NOMO-1 treated with dmso at 0.1 percent for 144 hours (cell line): ENCODE results near the gene CSNK1G1.

Source experiments
- DNase-seq: peaks from one replicate; lab custom pipeline; 2025; ENCODE audit not compliant: unreplicated experiment; lab: John Stamatoyannopoulos, UW

The CSNK1G1 gene

DNA sequence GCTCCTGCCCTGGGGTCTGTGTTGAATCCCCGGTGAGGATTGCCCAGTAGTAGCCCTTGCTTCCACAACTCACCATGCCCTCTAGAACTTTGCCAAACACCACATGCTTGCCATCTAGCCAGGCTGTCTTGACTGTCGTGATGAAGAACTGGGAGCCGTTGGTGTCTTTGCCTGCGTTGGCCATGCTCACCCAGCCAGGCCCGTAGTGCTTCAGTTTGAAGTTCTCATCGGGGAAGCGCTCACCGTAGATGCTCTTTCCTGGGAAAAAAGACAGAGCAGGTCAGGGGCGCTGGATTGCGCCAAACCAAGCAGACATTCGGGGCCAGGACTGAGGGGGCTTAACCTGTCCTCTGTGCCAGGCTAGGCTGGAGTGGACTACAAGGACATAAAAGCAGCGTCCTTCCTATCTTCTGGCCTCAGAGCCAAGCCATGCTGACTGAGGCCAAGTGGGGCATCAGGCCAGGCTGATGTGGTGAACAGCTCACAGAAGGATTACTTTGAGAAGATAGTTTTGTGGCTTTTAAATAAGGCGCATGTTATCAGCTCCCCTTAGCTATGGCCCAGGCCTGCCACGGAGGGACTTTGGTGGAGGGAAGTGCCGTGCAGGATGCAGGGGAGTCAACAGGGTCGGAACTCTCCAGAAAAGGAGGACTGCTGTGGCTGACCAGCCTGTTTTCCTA is 199.2 kb downstream of the CSNK1G1 start:
- no peak for DNase-seq

DNA sequence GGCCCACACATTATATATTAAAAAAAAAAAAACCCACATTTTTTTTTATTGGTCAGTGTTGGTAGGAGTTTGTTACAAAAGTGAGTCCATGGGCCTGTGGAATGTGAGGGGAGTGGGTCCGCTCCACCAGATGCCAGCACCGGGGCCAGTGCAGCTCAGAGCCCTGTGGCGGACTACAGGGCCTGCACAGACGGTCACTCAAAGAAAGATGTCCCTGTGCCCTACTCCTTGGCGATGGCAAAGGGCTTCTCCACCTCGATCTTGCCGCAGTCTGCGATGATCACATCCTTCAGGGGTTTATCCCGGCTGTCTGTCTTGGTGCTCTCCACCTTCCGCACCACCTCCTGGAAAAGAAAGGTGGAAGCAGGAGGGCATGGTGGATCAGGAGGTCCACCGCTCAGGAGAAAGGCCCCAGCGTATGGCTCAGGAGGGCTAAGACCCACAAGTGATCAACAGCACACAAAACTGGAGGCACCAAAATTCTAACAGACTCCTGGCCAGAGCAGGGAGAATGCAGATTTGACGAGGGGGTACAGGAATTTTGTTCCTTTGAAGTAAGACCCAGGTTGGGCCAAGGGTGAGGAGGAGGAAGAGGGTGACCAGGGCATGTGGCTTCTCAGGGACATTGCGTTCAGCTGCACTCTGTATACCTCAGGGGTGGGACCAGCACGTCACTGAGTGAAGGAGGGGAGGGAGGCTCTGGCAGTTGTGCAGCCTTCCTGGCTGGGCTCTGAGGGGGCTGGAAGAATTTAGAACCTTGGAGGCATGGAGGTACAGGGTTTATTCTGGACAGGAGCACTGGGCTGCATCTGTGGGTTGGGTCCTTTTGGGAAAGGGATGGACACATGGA is 199.9 kb downstream of the CSNK1G1 start:
- DNase-seq, result no peak

DNA sequence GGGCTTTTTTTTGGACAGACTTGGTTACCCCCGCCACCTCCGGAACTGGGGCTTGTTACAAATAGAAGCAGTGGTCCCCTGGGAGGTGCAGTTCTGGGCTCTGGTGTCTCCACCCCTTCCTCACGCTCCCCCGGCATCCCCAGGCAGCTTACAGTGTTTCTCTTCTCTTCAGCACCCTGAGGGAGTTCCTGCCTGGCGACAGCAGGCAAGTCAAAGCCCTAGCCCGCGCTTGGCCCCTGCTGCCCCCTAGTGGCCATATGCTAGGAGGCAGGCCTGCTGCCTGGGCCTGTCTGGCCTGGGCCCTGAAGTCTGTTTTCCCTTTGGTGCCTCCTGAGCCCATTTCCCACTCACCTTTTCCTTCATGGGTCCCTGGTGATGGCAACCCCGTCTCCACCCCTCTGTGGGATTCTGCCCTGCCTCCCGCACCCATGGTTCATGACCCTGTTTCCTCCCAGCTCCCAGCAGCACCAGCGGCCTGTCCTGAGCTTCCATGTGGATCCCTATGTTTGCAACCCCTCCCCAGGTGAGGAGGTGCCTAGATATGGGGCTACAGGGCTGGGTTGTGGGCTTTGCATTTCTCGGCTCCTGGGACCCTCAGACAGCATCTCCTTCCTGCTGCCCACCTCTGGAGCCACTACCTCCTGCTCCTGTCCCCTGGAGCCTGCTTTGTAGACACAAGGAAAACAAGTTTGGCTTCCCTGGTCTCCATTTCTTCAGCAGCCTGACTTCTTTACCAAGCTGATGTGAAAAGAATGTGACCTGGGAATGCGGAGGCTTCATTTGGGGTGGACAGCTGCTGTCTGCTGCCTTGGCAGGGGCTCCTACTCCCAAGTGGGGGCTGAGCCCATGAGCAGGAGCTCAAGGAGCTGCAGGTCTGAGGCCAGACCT is 202.2 kb downstream of the CSNK1G1 start:
- peak; percentile 70 for DNase-seq

DNA sequence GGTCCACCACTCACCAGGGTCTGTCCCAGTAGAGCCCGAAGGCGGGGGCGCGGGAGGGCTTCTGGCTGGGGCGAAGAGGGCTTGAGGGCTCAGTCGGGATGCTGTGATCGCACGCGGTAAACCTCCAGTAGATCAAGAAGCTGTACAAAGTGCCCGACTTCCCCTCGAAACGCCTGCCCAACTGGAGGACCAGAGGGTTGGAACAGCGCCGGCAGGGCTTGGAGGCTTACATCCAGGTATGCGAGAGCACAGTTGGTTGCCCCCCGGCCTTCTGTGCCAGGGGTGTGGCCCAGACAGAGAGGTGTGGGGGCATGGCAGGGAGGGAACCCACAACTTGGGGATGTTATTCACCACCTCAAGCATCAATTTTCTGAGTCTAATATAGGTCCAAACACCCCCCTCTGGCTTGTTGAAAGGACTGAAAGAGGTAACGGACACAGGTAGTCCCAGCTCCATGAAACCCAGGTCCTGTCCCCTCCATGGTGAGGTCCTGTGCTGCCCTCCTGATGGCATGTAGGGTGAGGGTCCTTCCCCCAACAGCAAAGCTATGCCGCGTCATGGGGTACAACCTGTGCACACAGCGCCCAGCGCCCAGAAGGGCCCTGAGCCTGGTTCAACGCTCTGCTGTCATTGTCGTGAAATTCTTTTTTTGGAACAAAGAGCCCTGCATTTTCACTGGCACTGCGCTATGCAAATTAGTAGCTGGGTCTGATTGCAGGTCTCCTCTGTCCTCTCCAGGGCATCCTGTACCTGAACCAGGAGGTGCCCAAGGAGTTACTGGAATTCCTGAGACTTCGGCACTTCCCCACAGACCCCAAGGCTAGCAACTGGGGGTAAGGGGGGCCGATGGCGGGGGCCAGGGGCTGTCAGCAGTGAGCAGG is 203.2 kb downstream of the CSNK1G1 start:
- no peak for DNase-seq

DNA sequence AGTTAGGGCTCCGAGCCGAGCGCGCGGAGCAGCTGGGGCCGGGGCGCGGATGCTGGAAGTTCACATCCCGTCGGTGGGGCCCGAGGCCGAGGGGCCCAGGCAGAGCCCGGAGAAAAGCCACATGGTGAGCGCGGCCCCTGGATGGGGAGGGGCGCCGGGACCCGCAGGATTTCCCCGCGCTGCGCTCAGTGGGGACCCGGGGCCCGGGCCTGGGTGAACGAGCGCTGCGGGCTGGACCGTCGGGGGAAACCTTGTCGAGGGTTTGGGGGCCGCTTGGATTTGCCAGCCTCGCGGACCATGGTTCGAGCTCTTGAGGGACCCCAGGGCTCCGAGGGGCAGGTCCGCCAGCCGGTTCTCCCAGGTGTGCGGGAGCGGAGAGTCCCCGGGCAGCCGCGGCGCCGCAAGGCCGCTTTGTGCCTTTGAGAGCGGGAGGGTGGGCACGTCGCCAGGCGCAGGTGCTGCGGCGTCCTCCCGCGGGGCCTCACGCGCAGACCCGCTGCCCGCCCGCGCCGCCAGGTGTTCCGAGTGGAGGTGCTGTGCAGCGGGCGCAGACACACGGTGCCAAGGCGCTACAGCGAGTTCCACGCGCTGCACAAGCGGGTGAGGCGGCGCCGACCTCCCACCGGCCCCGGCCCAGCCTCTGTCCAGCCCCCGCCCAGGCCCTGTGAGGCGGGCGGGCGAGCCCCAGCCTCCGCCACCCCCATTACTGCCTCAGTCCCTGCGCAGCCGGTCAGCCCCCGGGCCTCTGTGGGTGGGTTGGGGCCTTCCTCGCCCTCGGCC is 204.1 kb downstream of the CSNK1G1 start, which contains the start of gene SNX22:
TSS of gene SNX22 (plus strand) at position 5 of the 780 bp plus-strand sequence. CDS start at position 50, 45 bp downstream.
- no peak for DNase-seq

DNA sequence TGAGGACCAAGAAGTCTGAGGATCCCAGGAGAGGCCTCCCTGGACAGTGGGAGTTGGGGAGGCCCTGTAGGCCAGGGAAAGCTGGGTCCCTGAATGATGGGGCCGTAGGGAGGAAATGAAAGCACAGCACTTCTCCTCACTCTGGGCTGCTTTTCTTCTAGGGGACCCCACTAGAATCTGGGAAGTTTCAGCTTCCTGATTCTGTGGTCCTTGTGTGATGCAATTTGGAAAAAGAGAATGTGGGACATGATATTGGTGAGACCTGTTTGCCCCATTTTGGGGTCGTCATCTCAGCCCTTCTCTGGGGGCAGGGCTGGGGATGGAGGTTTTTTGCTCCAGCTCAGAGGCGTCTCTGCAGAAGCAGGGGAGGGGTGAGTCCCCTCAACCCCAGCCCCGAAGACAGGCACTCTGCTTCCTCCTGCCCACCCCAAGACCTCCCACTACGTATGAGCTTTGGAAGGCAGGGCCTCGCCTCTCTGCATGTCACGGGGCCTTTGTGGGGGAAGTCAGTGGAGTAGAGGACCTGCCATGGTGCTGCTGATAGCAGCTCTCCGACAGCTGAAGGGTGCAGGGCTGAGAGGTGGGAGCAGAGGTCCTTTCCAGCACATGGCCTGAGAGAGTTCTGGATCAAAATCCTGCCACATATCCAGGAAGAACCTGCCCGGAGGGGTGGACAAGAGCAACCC is 205.9 kb downstream of the CSNK1G1 start:
- DNase-seq, result no peak

DNA sequence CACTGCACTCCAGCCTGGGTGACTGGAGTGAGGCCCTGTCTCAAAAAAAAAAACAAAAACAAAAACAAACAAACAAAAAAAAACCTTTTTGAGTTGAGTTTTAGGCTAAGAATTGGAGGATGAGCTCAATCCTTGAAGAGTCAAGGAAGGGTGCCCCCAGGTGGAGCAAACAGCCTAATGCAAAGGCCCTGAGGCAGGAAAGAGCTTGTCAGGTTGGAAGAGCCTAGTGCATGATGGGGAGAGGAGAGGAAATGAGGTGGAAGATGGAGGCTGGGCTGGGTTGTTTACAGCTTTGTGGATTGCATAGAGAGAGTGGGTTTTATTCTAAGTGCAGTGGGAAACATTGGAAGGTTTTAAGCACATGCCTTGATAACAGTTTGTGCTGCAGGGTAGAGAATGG is 206.5 kb downstream of the CSNK1G1 start:
- no peak for DNase-seq

DNA sequence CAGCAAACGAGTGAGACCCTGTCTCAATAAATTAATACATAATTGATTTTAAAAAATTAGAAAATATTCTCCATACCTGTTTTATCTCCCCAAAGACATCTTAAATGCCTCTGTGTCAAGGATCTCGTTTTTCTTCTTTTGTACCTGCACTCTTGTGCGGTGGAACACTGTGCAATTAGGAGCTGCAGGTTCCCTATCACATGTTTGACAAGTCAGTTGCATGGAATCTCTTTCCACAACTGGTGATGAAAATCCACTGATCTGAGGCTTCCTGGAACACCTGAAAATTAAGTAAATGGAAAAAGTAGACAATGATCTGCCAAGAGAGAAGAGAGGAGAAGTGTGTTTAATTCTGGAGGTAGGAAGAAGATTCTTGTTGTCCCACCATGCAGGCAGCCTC is 207.4 kb downstream of the CSNK1G1 start:
- no peak for DNase-seq

DNA sequence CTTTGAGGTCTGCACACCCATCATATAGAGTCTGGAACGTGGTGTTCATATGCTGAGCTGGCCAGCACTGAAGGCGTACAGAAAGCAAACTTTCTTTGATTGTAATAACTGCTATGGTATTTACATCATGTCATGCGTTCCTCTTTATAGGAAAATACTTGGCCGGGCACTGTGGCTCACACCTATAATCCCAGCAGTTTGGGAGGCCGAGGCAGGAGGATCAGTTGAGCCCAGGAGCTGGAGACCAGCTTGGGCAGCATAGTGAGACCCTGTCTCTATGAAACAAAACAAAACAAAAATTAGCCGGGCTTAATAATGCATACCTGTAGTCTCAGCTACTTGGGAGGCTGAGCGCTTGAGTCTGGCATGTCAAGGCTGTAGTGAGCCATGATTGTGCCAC is 207.8 kb downstream of the CSNK1G1 start:
- DNase-seq, result no peak

DNA sequence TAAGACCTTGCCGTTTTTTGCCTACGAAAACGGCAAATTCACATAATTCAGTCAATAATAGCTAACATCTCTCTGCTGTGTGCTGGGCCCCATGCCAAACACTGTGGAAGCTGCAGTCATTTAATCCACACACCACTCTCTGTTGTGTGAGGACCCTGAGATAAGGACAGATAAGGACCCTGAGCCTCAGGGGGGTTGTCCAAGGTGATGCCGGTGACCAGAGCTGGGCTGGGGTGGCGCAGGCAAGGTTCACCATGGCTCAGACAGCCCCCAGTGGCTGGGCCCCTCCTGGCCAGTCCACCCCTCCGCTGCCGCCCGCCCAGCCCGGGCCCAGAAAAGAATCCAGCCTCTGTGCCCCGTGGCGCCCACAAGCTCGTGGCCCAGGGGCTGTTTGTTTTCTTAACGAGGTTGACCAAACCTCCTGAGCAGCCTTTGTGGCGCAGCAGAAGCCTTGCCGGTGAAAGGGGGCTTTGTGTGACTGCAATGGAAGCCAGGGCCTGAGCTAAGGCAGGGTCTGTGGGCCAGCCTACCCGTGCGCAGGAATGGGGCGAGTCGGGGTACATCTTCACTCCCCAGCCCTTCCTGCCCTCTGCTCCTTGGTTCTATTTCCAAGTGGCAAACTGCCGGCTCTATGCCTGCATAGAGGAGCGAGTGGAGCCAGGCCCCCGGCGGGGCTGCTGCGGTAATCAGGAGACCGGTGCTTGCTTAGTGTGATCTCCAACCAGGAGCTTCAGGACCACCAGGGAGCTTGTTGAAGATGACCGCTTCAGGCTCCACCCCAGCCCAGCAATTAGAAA is 208.9 kb downstream of the CSNK1G1 start:
- no peak for DNase-seq

DNA sequence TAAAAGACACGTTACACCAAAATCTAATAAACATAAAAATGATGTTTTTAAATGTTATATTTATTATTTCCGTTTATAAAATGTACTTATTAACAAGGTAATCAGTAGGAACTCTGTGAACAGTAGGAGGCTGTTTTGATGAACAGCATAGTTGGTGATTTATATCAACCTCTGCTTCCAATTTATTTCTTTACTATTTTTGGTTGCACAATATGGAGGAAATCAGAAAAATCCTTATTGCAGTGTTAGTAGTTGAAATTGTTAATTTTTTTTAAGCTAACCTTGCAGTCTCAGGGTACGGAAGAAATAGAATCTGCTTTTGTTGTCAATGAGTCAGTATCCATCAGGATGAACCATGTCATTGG is 209.5 kb downstream of the CSNK1G1 start:
- no peak for DNase-seq

DNA sequence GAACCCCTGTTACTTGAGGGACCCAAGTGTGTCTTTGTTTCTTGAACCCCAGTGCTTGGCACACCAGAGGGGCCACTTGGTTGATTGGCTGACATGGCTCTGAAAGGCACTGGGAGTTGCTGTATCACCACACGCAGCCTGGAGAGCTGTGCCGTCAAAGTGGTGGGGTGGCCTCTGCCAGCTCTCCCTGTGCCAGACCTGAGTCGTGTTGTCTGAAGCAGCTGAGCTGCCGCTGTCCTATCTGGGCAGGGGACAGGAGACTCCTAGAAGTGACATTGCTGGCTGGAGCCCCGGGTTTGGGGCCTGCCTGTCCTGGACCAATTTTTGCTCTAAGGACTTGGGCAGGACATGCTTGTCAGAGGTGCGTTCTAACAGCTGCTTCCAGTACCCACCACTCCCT is 209.9 kb downstream of the CSNK1G1 start:
- DNase-seq, result no peak

DNA sequence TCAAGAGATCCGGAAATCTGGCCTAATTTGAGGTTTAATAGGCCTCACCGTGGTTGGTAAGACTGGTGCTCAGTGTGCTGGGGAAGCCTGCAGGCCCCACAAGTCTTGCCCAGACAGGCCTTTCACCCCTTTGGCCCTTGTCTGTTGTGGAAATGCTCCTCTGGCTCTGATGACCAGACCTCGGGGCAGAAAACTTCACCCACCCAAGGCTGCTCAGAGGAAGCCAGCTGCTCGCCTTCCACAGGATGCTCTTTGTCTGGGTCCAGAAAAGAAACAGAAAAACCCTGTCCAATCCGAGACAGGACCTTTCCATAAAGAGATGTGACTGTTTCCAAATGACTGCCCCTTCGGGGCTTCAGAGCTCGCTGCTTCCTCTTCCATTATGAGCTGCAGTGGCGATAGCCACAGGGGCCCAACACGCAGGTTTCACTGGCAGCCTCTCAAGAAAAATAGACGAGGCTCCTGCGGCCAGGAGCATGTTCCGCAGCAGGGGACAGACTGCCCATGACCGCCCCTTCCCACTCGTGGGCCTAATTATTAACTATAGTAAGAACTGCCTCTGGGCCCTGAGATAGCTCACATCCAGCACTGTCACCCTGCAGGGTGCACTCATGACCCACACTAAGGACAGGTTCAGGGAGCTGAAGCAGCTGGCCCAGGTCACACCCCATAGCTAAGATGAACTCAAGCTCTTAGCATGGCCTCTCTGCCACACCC is 211.2 kb downstream of the CSNK1G1 start:
- DNase-seq, result no peak

DNA sequence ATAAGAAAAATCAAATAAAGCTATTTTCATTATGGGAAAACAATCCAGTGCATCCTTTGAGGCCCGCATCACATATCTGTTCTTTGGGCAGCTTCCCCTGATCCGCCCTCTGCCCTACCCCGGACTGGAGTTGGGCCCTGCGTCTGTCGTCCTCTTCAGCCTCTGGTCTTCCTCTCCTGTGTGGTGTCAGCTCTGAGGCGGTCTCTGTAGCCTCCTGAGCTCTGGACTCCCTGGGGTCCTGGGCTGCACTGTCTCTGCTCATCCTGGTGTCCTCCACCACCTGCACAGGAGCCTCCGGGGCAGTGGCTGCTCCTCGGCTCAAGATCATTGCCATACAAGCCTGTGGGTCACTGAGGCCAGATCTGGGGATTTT is 211.8 kb downstream of the CSNK1G1 start:
- no peak for DNase-seq

DNA sequence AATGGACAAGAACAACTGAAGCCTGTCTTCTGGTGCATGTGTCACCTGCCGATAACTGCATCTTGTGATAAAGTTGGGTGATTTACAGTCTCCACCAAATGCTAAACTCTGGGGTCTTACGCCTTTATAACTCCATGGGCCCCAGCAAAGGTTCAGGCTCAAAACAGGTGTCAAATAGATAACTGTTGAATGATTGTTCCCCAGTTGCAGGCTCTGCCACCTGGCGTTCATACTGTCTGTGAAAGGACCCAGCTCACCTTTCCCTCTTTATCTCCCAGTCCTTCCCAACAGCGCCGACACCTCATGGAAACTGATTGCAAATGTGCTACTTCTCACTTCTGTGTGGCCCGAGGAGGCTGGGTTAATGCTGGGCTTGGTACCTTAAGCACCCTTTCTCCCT is 212.7 kb downstream of the CSNK1G1 start:
- DNase-seq, result no peak

DNA sequence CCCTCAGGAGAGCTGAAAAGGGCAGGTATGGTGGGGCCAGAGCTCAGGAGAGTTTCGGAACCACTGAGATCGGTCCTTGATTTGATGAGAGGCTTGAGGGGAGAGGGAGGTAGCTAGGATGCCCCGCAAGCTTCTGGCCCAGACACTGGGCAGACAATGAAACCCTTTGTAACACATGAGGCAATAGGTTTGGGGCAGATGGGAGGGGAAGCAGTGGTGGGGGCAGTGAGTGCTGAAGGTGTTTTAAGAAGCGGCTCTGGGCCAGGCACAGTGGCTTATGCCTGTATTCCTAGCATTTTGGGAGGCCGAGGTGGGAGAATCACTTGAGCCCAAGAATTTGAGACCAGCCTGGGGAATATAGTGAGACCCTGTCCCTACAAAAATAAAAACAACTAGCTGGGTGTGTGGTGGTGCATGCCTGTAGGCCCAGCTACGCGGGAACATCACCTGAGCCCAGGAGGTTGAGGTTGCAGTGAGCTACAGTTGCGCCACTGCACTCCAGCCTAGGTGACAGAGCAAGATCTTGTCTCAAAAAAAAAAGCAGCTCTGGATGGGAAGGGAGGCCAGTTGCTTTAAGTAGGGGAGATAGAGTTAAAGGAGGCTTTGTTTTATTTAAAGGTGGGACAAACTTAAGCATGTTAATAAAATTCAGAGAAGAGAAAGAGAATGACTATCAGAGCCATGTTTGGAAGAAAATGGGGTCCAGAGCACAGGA is 214.0 kb downstream of the CSNK1G1 start:
- no peak for DNase-seq

DNA sequence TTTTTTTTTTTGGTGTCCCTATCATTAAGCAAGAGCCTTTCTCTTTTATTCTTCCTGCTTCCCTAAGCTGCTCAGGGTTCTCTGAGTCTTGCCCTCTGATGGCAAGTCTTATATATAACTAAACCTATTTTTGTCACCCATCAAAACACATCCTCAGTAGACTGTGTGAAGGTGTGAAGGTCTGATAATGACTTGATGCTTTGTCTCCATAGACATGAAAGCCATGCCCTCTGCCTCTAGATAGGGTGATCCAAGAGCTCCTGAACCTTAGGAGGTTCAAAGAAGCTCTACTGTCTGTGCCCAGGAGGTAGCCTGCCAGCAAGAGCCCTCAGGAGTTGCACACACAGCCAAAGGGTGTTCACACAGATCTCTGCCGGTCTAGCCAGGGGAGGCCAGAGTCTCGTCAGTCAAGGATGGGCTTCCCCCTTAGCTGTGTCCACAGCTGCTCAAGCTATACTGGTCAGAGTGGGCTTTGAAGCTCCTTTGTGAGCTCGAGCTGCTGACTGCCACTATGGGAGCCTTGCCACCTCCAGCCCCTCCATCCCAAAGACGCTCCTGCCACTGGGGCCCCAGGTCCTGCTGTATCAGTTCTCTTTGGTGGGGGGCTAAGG is 217.5 kb downstream of the CSNK1G1 start:
- DNase-seq, result no peak
